IMR-90 (cell line): ENCODE measurements around the gene RPL26. TPM values are rescaled to one million over a fixed set of nuclear protein-coding genes. Genes with fewer than 3 reads are reported as not detected.
A peak's percentile ranks its signal among the peaks of the same experiment; 100 is the strongest.

Experiments used
- ATAC-seq: fragments of 200-7000 bp; cut with Tn5 transposase; 2 replicates; pipeline ENCODE4 v1.9.1; 2020; ENCODE audit warnings: low read depth, mild to moderate bottlenecking, moderate library complexity
- BruUV-seq: library from RNA; stranded (reverse); fragments of 400-500 nt; replicated peaks from 2 replicates; lab custom pipeline; 2021; lab: Mats Ljungman, UMichigan
- CTCF ChIA-PET: fragments of 300-600 bp; formaldehyde crosslinking; extraction: SDS; loops from one replicate; lab custom pipeline; 2021; ENCODE audit warnings: antibody characterized with exemption; lab: Yijun Ruan, JAX
- POLR2A ChIA-PET: fragments of 300-600 bp; sonication (Branson Sonifier 250); formaldehyde crosslinking; loops from one replicate; lab custom pipeline; 2022; ENCODE audit warnings: antibody characterized with exemption; ENCODE audit not compliant: unreplicated experiment; lab: Charles Lee
- DNase-seq: peaks from one replicate; pipeline ENCODE4 v3.0.0; 2013
- H2AFZ ChIP-seq: replicated peaks from 2 replicates; pipeline ENCODE3; 2013; ENCODE audit warnings: low read length, mild to moderate bottlenecking; ENCODE audit not compliant: poor library complexity
- H2AK5ac ChIP-seq: 2 replicates; pipeline ENCODE4 v1.6.1; 2013; ENCODE audit warnings: low read depth, low read length, inconsistent platforms
- H2AK9ac ChIP-seq: replicated peaks from 2 replicates; pipeline ENCODE3; 2013; ENCODE audit warnings: mild to moderate bottlenecking, low read depth, low read length, moderate library complexity; ENCODE audit not compliant: poor library complexity
- H2BK120ac ChIP-seq: 2 replicates; pipeline ENCODE4 v1.6.1; 2013; ENCODE audit warnings: low read depth, low read length, inconsistent platforms
- H2BK15ac ChIP-seq: 3 replicates; pipeline ENCODE4 v1.6.1; 2013; ENCODE audit warnings: low read depth, low read length, inconsistent platforms
- H2BK20ac ChIP-seq: 2 replicates; pipeline ENCODE4 v1.6.1; 2013; ENCODE audit warnings: low read depth, mild to moderate bottlenecking, inconsistent platforms, low read length, moderate library complexity
- H2BK5ac ChIP-seq: 2 replicates; pipeline ENCODE4 v1.6.1; 2013; ENCODE audit warnings: mild to moderate bottlenecking, low read depth, low read length, inconsistent platforms; ENCODE audit not compliant: poor library complexity, severe bottlenecking
- H3K14ac ChIP-seq: replicated peaks from 2 replicates; pipeline ENCODE4 v1.6.1; 2013; ENCODE audit warnings: low read depth, low read length, inconsistent platforms
- H3K18ac ChIP-seq: 2 replicates; pipeline ENCODE4 v1.6.1; 2013; ENCODE audit warnings: low read depth, low read length, control low read depth
- H3K23ac ChIP-seq: 2 replicates; pipeline ENCODE4 v1.6.1; 2013; ENCODE audit warnings: low read depth, low read length, inconsistent platforms
- H3K27ac ChIP-seq: 2 replicates; pipeline ENCODE4 v1.5.1; 2013; ENCODE audit warnings: mild to moderate bottlenecking, control low read depth, low read length; ENCODE audit not compliant: insufficient read depth
- H3K27me3 ChIP-seq: 2 replicates; pipeline ENCODE4 v1.6.1; 2013; ENCODE audit warnings: low read length; ENCODE audit not compliant: control insufficient read depth, insufficient read depth
- H3K36me3 ChIP-seq: 2 replicates; pipeline ENCODE4 v1.6.1; 2013; ENCODE audit warnings: low read length, mixed read lengths; ENCODE audit not compliant: control insufficient read depth, insufficient read depth
- H3K4ac ChIP-seq: 2 replicates; pipeline ENCODE4 v1.6.1; 2013; ENCODE audit warnings: low read depth, low read length, inconsistent platforms
- H3K4me1 ChIP-seq: 2 replicates; pipeline ENCODE4 v1.6.1; 2013; ENCODE audit warnings: low read length, mixed read lengths; ENCODE audit not compliant: control insufficient read depth, insufficient read depth
- H3K4me2 ChIP-seq: 2 replicates; pipeline ENCODE4 v1.6.1; 2013; ENCODE audit warnings: low read depth, mild to moderate bottlenecking, control low read depth, low read length, moderate library complexity
- H3K4me3 ChIP-seq: 2 replicates; pipeline ENCODE4 v1.5.1; 2013; ENCODE audit warnings: low read depth, mild to moderate bottlenecking, control low read depth, low read length, moderate library complexity; ENCODE audit not compliant: insufficient read depth
- H3K56ac ChIP-seq: 2 replicates; pipeline ENCODE4 v1.6.1; 2013; ENCODE audit warnings: low read length, inconsistent platforms; ENCODE audit not compliant: insufficient read depth; ENCODE audit errors: extremely low read depth
- H3K79me1 ChIP-seq, 2 experiments: 2 replicates each; pipeline ENCODE4 v1.6.1; 2013; ENCODE audit warnings: low read length in 2 of 2, inconsistent platforms in 1 of 2, low read depth in 1 of 2
- H3K9ac ChIP-seq: 2 replicates; pipeline ENCODE4 v1.6.1; 2013; ENCODE audit warnings: low read depth, low read length, control low read depth
- H3K9me1 ChIP-seq: 2 replicates; pipeline ENCODE4 v1.6.1; 2013; ENCODE audit warnings: low read length, inconsistent platforms; ENCODE audit not compliant: insufficient read depth
- H3K9me3 ChIP-seq: 2 replicates; pipeline ENCODE4 v1.6.1; 2013; ENCODE audit warnings: low read length; ENCODE audit not compliant: control insufficient read depth, insufficient read depth
- H4K20me1 ChIP-seq: 2 replicates; pipeline ENCODE4 v1.6.1; 2013; ENCODE audit warnings: low read length, inconsistent platforms; ENCODE audit not compliant: insufficient read depth
- H4K5ac ChIP-seq: 2 replicates; pipeline ENCODE4 v1.6.1; 2013; ENCODE audit warnings: mild to moderate bottlenecking, low read depth, low read length, control low read depth
- H4K8ac ChIP-seq, 2 experiments: 2 replicates each; pipeline ENCODE4 v1.6.1; 2013; ENCODE audit warnings: low read depth in 2 of 2, low read length in 2 of 2, control low read depth in 1 of 2, inconsistent platforms in 1 of 2
- H4K91ac ChIP-seq: 2 replicates; pipeline ENCODE4 v1.6.1; 2013; ENCODE audit warnings: low read depth, low read length, inconsistent platforms; ENCODE audit not compliant: insufficient read depth
- CEBPB ChIP-seq: IDR thresholded peaks from 2 replicates; pipeline ENCODE4 v1.6.1; 2012; ENCODE audit warnings: low read depth, low read length, improper control_type of control experiment
- CHD1 ChIP-seq: IDR thresholded peaks from 2 replicates; pipeline ENCODE4 v1.6.1; 2012; ENCODE audit warnings: low read depth, low read length, improper control_type of control experiment
- WGBS, 2 experiments: methylation state at CpG; one replicate each; pipeline versions ENCODE4 v1.1.5 to v1.1.7; 2013; ENCODE audit warnings: missing lambda C conversion rate in 2 of 2; ENCODE audit not compliant: insufficient read length in 1 of 2; ENCODE audit errors: extremely low coverage in 2 of 2; 5-methylcytosine and 5-hydroxymethylcytosine counted together
- dilution Hi-C: fragments of 300-500 bp; cut with HindIII; formaldehyde crosslinking; loops from one replicate; pipeline ENCODE4 v1.14.3; 2018; ENCODE audit warnings: low sequenced_read_pairs; ENCODE audit not compliant: unreplicated experiment
- in situ Hi-C: fragments of 300-500 bp; cut with MboI; formaldehyde crosslinking; loops from 3 replicates; pipeline ENCODE4 v1.14.3; 2019; ENCODE audit warnings: low sequenced_read_pairs, inconsistent platforms, mixed read lengths
- intact Hi-C: fragments of 100-400 bp; cut with micrococcal nuclease; formaldehyde crosslinking; loops from 2 replicates; pipeline ENCODE4 v1.10.0; 2022
- polyA plus RNA-seq, 3 experiments: library from polyadenylated mRNA; depleted of rRNA; stranded (reverse); fragments of >200 nt; gene quantifications; 2 replicates each; pipeline ENCODE4 v1.2.3, GENCODE V29; 2012; ENCODE audit warnings: low replicate concordance in 1 of 3
- total RNA-seq: library from RNA; depleted of rRNA; stranded (reverse); fragments of >200 nt; gene quantifications from 2 replicates; pipeline ENCODE4 v1.2.3, GENCODE V29; 2012
- TF ChIP-seq, protein P1 (sequence below): fragments of 150-350 bp; IDR thresholded peaks from 2 replicates; pipeline ENCODE4 v1.6.1; 2016; ENCODE audit warnings: low read depth, mild to moderate bottlenecking, low read length, moderate library complexity, borderline replicate concordance

The RPL26 gene
- total and polyA plus RNA-seq, 2 of the 4 experiments (the other 2 are of a cell fraction), result 4,763 to 5,013 TPM

DNA sequence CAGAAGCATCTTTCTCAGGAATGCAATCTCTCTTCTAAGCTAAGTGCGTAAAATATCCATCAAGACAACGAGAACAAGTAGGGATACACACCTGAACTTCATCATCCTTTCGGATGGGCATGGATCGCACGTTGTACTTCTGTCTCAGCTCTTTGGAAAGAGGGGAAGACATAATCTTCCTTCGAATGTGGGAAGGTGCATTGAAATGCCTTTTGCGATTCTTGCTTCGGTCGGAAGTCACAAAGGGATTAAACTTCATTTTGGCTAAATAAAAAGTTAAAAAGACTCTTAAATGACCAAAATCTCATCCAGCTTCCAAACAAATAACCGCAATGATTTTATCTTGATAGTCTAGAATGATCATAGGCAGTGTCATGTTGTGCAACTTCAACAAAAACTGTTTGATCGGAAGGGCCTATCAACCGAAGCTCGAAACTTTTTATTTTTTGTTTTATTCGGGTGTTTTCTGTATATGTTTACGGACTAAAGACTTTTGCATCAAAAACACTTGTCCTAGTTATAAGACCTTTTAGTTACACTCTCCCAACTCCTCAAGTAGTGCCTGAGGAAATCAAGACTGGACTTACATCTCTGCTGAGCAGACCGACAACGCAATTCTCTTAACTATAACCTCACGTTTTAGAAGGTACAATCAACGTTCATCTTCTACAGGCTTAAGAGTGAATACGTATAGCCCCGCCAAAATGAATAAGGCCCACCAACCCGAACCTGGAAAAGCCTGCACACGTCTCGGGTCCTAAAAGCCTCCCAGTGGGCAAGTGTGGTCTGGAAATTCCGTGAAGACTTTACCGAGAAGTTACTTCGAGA is 727 bp downstream of the RPL26 start:
- Histone ChIP-seq H2BK15ac (no peak overlapping the region), H2AK9ac (peak overlapping the region; percentile 95), H3K27me3 (no peaks in the 10 kb centered on the region), H4K20me1 (peaks cover 37% of the 10 kb centered on the region), H3K56ac (peak overlapping the region; percentile 94), H3K9me3 (no peaks in the 10 kb centered on the region), H4K8ac (peak overlapping the region; percentile 53 to 83; a peak in 3 of 4 replicates), H2BK120ac (no peak overlapping the region), H3K9me1 (peaks cover 4% of the 10 kb centered on the region), H4K5ac (peak overlapping the region; percentile 5), H3K79me1 (peaks cover 2 to 28% of the 10 kb centered on the region in 2 experiments; a peak in 3 of 4 replicates), H3K18ac (no peak overlapping the region), H2BK20ac (no peak overlapping the region), H2AFZ (no peak overlapping the region), H3K9ac (peak overlapping the region; percentile 96), H3K23ac (peak overlapping the region; percentile 82), H3K36me3 (peaks cover 24% of the 10 kb centered on the region), H3K4me1 (peaks cover 14% of the 10 kb centered on the region), H3K4ac (peak overlapping the region; percentile 67), H4K91ac (peak overlapping the region; percentile 51), H3K4me2 (peak overlapping the region; percentile 96), H3K14ac (peak overlapping the region; percentile 79), H3K27ac (peak overlapping the region; percentile 65), H3K4me3 (peak overlapping the region; percentile 98), H2BK5ac (peak overlapping the region; percentile 63), H2AK5ac (peak overlapping the region; percentile 71)
- CTCF ChIA-PET, result interaction anchor here (0.6 kb wide), 2 partner anchors 341 to 436 kb away, joined by 3 read pairs; no protein-coding TSS in a partner anchor
- POLR2A ChIA-PET, result interaction anchor here (0.5 to 0.7 kb wide), 3 partner anchors 49 to 290 kb away, joined by 3 to 7 read pairs (median 4); no protein-coding TSS in a partner anchor
- ATAC-seq (no peak), DNase-seq (no peak)
- no CpG with 5 or more reads among the region's 27 CpGs for WGBS, 2 experiments
- peak; percentile 41; the same call in 1 of the 2 replicates for TF ChIP-seq CHD1
- peak; percentile 64 for TF ChIP-seq CEBPB
- TF ChIP-seq, protein P1, sequence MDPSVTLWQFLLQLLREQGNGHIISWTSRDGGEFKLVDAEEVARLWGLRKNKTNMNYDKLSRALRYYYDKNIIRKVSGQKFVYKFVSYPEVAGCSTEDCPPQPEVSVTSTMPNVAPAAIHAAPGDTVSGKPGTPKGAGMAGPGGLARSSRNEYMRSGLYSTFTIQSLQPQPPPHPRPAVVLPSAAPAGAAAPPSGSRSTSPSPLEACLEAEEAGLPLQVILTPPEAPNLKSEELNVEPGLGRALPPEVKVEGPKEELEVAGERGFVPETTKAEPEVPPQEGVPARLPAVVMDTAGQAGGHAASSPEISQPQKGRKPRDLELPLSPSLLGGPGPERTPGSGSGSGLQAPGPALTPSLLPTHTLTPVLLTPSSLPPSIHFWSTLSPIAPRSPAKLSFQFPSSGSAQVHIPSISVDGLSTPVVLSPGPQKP, result no peak
- BruUV-seq, result TSS peak; percentile 68
- intact Hi-C loops (loop anchor here (10.0 kb wide), 1 partner anchor 243 kb away; no protein-coding TSS in a partner anchor), dilution Hi-C loops (no loop called here), in situ Hi-C loops (no loop called here)
